Activated T-helper 1 cell treated with Interleukin-2 at 50 U/mL for 16 hours (primary cell): Measurements from ENCODE around the gene KIAA1671.

Experiments used
- DNase-seq: peaks from one replicate; pipeline ENCODE4 v3.0.0-alpha.2; 2020; ENCODE audit warnings: low read depth

The KIAA1671 gene

GRCh38 chr22:25014896-25015755 is 62.6 kb downstream of the KIAA1671 start:
- no peak for DNase-seq

GRCh38 chr22:25016311-25016710 is 63.8 kb downstream of the KIAA1671 start:
- no peak for DNase-seq

GRCh38 chr22:25018009-25018408 is 65.5 kb downstream of the KIAA1671 start:
- no peak for DNase-seq

GRCh38 chr22:25019427-25020184 is 67.1 kb downstream of the KIAA1671 start:
- no peak for DNase-seq

GRCh38 chr22:25021409-25021808 is 68.9 kb downstream of the KIAA1671 start:
- DNase-seq: no peak

- no peak for DNase-seq
Observed at GRCh38 chr22:25021976-25022711, 69.6 kb downstream of the KIAA1671 start.

- DNase-seq: no peak
Observed at GRCh38 chr22:25023879-25024278, 71.4 kb downstream of the KIAA1671 start.

- no peak for DNase-seq
Observed at GRCh38 chr22:25024895-25025294, 72.4 kb downstream of the KIAA1671 start.

- no peak for DNase-seq
Observed at GRCh38 chr22:25025491-25026400, 73.2 kb downstream of the KIAA1671 start.

- DNase-seq: no peak
Observed at GRCh38 chr22:25027043-25027906, 74.8 kb downstream of the KIAA1671 start.

- no peak for DNase-seq
Observed at GRCh38 chr22:25027959-25028840, 75.7 kb downstream of the KIAA1671 start.

GRCh38 chr22:25028841-25029141 is 76.3 kb downstream of the KIAA1671 start:
- DNase-seq: no peak

- no peak for DNase-seq
Observed at GRCh38 chr22:25029181-25029580, 76.7 kb downstream of the KIAA1671 start.

GRCh38 chr22:25030636-25031035 is 78.1 kb downstream of the KIAA1671 start:
- DNase-seq: no peak

- DNase-seq: no peak
Observed at GRCh38 chr22:25032066-25032465, 79.5 kb downstream of the KIAA1671 start.

- DNase-seq: no peak
Observed at GRCh38 chr22:25035715-25036114, 83.2 kb downstream of the KIAA1671 start.

- DNase-seq: no peak
Observed at GRCh38 chr22:25038239-25038638, 85.7 kb downstream of the KIAA1671 start.

GRCh38 chr22:25038771-25039170 is 86.3 kb downstream of the KIAA1671 start:
- no peak for DNase-seq

- no peak for DNase-seq
Observed at GRCh38 chr22:25039255-25039654, 86.7 kb downstream of the KIAA1671 start.

- no peak for DNase-seq
Observed at GRCh38 chr22:25039754-25040153, 87.2 kb downstream of the KIAA1671 start.
